ENCODE measurements around the gene PLA2G4D.

The PLA2G4D gene

GRCh38 chr15:42094512-42094963, at the start of gene PLA2G4D:
Gene PLA2G4D (minus strand): TSS chr15:42094562. CDS start chr15:42094459, 103 bp downstream.
- no peak for DNase-seq

- DNase-seq, result no peak
Observed at GRCh38 chr15:42143356-42143755, 49.0 kb upstream of the PLA2G4D start.

GRCh38 chr15:42141795-42142667, 47.7 kb upstream of the PLA2G4D start:
- DNase-seq, result no peak

GRCh38 chr15:42141246-42141645, 46.9 kb upstream of the PLA2G4D start:
- DNase-seq, result no peak

- no peak for DNase-seq
Observed at GRCh38 chr15:42140383-42141070, 46.2 kb upstream of the PLA2G4D start.

GRCh38 chr15:42139596-42139995, 45.2 kb upstream of the PLA2G4D start:
- DNase-seq, result no peak

GRCh38 chr15:42138968-42139386, 44.6 kb upstream of the PLA2G4D start:
- DNase-seq, result no peak

GRCh38 chr15:42138411-42138810, 44.0 kb upstream of the PLA2G4D start:
- no peak for DNase-seq

GRCh38 chr15:42137461-42138261, 43.3 kb upstream of the PLA2G4D start:
- DNase-seq, result no peak

GRCh38 chr15:42136513-42136912, 42.2 kb upstream of the PLA2G4D start:
- no peak for DNase-seq

- no peak for DNase-seq
Observed at GRCh38 chr15:42135351-42135750, 41.0 kb upstream of the PLA2G4D start.

GRCh38 chr15:42134617-42135245, 40.4 kb upstream of the PLA2G4D start:
- DNase-seq, result no peak

- DNase-seq, result peak; percentile 41
Observed at GRCh38 chr15:42133886-42134502, 39.6 kb upstream of the PLA2G4D start.

- no peak for DNase-seq
Observed at GRCh38 chr15:42133356-42133755, 39.0 kb upstream of the PLA2G4D start.

GRCh38 chr15:42131826-42132806, 37.8 kb upstream of the PLA2G4D start:
- DNase-seq, result no peak

- no peak for DNase-seq
Observed at GRCh38 chr15:42131006-42131405, 36.6 kb upstream of the PLA2G4D start.

- DNase-seq, result no peak
Observed at GRCh38 chr15:42130246-42130986, 36.1 kb upstream of the PLA2G4D start.

- DNase-seq, result no peak
Observed at GRCh38 chr15:42129364-42129763, 35.0 kb upstream of the PLA2G4D start.

GRCh38 chr15:42128476-42128875, 34.1 kb upstream of the PLA2G4D start:
- DNase-seq, result no peak

GRCh38 chr15:42123546-42123945, 29.2 kb upstream of the PLA2G4D start:
- no peak for DNase-seq

Measured in activated CD4-positive, alpha-beta T cell treated with anti-CD3 and anti-CD28 coated beads, Interleukin-2, amount 50 U/mL, for 4 hours (primary cell).